HG02588 (cell line): ENCODE data around the gene IFNK.

Experiments
- ATAC-seq: cut with Tn5 transposase; IDR thresholded peaks from one replicate; pipeline ENCODE4 v1.9.1; 2021; ENCODE audit warnings: mild to moderate bottlenecking, moderate library complexity; ENCODE audit not compliant: unreplicated experiment

The IFNK gene

DNA sequence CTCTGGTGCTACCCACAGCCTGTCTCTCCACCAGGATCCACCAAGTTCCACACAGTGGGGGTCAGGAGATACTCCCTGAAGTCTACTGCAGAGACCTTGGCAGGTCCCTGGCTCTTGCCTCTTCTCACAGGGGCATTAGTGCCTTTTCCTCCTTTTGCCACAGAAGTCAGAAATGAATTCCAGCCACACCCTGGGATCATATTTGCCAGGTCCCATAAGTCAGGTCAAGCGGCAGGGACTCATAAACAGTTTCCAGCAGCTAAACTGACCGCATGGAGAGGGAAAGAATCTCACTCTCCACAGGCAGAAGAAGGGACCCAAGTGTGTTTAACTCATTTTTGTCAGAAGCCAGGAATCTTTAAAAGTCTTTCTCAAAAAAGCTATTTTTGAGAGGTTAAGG lies 13.3 kb upstream of the IFNK start:
- ATAC-seq, result no peak

DNA sequence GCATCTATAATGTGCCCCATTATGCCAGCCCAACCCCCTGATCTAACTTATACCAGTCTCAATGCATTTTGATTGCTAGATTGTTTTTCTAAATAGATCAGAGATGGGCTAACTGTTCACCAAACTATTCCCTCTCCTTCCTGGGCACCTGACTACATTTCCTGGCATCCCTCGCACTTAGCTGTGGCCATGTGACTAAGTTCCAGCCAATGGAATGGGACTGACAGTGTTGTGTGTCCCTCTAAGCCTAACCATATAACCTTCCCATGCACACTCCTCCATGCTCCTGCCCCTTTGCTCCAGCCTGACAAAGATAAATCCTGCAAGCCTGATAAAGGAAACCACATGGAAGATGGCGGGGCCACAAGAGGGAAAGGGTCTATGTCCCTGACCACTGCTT lies 12.3 kb upstream of the IFNK start:
- no peak for ATAC-seq

GRCh38 chr9:27514551-27514950 lies 9.5 kb upstream of the IFNK start:
- no peak for ATAC-seq

- no peak for ATAC-seq
Observed at GRCh38 chr9:27518006-27518405, 6.1 kb upstream of the IFNK start.

DNA sequence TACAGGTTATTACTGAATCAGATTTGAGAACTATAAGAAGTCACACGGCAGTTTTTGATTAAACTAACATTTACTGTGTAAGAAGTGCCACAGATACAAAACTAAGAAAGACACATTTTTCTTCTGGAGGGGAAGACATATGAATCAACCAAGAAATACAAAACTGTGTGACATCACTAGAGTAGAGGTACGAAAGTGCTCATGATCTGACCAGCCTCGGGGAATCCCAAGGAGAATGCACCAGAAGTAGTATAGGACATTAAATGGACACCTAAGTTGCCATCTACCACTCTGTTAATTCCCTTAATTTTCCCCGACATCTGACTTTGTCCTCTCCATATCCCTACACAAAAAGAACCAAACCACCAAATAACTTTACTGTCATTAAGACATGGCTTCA lies 5.3 kb upstream of the IFNK start:
- no peak for ATAC-seq

GRCh38 chr9:27519466-27520465 lies 4.3 kb upstream of the IFNK start:
- ATAC-seq, result no peak

DNA sequence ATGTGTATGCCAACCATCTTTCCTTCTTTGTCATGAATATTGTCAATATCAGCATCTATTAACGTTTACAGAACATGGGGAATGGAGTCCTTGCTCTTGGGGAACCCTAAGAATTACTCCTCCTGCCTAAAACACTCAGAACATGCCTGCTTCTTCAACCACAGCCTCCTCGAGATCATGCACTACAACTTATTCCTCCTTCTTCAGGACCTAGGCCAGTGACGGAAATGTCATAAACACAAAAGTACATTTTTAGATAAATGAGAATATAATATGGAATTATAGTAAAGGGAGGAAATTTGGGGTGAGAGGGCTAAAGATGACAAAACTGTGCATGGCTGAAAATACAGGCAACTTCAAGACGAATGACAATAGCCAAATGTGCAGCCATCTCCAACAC lies 3.1 kb upstream of the IFNK start:
- no peak for ATAC-seq

- ATAC-seq, result no peak
Observed at GRCh38 chr9:27523141-27523540, 949 bp upstream of the IFNK start.

- no peak for ATAC-seq
Observed at GRCh38 chr9:27527702-27528075, 3.6 kb downstream of the IFNK start.

- peak; percentile 57 for ATAC-seq
Observed at GRCh38 chr9:27528076-27528885, 4.2 kb downstream of the IFNK start.

DNA sequence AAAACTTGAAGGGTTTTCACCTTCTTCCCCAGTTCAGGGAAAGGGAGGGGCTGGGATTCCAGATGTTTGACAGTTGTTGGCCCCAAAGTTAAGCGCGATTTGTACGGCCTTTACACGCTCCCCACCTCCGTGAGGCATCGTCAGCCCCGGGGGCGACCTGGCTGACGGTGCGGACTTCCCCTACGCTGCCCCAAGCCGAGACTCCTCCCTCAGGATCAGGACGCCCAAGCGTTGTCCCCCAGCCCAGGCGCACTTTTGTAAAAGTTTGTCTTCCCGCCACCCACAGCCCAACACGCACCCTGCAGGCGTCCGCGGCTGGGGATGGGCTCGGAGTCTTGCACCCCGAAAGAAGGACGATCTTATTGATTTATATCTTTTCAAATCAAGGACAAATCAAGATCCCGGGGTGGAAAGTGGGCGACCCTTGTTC lies 4.8 kb downstream of the IFNK start:
- peak; percentile 34 for ATAC-seq

GRCh38 chr9:27529316-27530278 lies 5.5 kb downstream of the IFNK start, which contains the start of gene MOB3B:
TSS of gene MOB3B (minus strand) at chr9:27529814. CDS start at chr9:27455550, 74,264 bp downstream.
- ATAC-seq, result peak; percentile 72

DNA sequence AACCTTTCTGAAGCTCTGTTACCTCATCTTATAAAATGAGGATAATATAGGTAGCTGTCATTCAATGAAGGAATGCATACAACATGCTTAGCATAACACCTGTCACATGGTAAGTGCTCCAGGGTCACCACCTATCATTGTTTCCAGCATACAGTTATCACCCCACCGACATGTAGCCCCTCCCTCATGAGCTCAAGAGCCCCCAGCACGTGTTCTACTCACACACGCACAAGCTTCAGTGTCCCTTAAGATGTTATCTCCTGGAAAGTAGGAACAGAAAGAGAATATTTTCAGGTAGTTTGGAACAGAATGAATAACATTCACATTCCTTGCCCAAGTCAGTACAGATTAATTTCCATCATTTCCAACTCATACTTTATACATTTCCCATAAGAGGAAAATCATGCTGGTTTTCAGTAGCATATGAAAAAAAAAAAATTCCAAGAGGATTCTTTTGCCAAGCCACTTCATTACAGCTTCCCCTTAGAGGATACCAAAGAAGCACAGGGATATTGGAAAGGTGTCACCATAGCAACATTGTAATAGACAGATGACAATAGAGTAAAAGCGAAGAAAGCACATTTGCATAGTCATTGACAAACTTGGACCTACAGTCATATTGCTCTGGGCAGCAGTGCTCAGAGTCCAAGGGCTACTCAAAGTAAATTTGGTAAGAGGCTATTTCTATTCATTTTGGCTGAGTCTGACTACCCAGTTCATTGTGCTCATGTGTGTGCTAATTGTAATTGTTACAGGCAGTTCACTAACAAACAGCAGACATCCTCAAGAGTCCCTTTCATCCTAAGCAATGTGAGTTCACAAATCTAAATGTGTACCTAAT lies 7.0 kb downstream of the IFNK start:
- no peak for ATAC-seq

DNA sequence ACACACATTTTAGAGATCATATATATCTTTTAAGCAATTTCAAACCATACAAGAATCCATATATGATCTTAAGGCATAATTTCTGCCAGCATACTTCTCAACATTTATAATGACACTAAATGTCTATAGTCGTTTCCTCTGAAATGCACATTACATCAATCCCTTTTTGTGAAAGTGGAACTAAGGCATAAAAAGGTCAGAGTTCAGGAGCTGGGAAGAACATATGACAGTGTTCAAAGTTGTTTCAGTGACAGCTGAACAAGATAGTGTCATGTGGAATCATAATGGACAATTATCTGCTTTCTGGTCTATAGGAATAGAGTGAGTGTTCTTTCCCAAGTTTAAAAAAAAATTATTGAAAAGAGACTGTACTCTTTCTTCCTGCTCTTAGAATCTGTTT lies 8.0 kb downstream of the IFNK start:
- ATAC-seq, result no peak

- ATAC-seq, result no peak
Observed at GRCh38 chr9:27533311-27533710, 9.2 kb downstream of the IFNK start.

DNA sequence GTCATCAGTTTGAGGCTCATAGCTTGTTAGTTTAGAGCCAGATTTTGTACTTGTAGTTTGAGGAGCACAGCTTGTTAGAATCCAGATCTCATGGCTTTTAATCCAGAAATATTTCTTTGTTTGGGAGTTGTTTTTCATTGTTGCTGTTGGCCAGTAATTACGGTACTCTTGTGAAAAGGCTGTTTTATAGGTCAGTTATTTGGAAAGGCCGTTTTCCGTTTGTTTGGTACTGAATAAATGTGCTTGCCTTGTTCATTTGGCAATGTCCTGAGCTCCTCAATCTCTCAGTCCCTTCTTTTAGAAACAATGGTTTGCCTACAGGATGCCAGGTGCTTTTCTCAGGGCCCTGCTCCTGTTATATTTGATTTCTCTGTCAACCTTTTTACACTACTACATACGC lies 10.0 kb downstream of the IFNK start:
- no peak for ATAC-seq

DNA sequence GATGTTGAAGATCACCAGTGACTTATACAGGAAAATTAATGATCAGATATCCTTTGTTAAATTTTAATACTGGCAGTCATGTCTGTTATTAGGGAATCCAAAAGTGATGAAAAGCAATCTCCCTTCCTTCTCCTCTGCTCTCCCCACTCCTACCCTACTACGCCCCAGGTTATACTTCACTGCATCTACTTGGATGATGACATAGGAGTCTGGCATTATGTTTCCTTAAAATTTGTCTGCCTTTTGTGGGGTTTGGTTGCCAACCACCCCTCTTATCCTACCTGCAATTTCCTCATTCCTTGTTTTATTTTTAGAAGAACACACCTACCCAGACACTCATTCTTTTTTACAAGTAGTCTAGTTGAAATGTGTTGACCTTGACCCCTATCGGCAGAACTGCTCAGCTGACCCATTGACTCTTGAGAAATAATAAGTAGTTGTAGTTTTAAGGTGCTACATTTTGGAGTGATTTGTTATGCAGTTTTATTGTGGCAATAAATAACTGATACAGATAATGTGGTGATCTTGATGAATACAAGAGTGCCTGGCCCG lies 10.6 kb downstream of the IFNK start:
- no peak for ATAC-seq

- no peak for ATAC-seq
Observed at GRCh38 chr9:27535701-27536118, 11.6 kb downstream of the IFNK start.

- no peak for ATAC-seq
Observed at GRCh38 chr9:27536168-27536567, 12.1 kb downstream of the IFNK start.
